ENCODE results near the gene VPS26C.

VPS26C gene

GRCh38 chr21:37264808-37265207 lies 2.3 kb downstream of the VPS26C start:
- no peak for DNase-seq (ENCODE audit: low spot score)

- no peak for DNase-seq (ENCODE audit: low spot score)
Observed at GRCh38 chr21:37263827-37264600, 3.1 kb downstream of the VPS26C start.

GRCh38 chr21:37259426-37259825 lies 7.7 kb downstream of the VPS26C start:
- no peak for DNase-seq (ENCODE audit: low spot score)

GRCh38 chr21:37257967-37258877 lies 8.9 kb downstream of the VPS26C start:
- no peak for DNase-seq (ENCODE audit: low spot score)

- DNase-seq (ENCODE audit: low spot score): no peak
Observed at GRCh38 chr21:37257511-37257966, 9.6 kb downstream of the VPS26C start.

GRCh38 chr21:37253991-37254390 lies 13.1 kb downstream of the VPS26C start:
- no peak for DNase-seq (ENCODE audit: low spot score)

GRCh38 chr21:37251294-37251634 lies 15.9 kb downstream of the VPS26C start:
- DNase-seq (ENCODE audit: low spot score): no peak

GRCh38 chr21:37249112-37249904 lies 17.8 kb downstream of the VPS26C start:
- DNase-seq (ENCODE audit: low spot score): no peak

- no peak for DNase-seq (ENCODE audit: low spot score)
Observed at GRCh38 chr21:37248298-37248697, 18.8 kb downstream of the VPS26C start.

- DNase-seq (ENCODE audit: low spot score): no peak
Observed at GRCh38 chr21:37245151-37245550, 22.0 kb downstream of the VPS26C start.

- no peak for DNase-seq (ENCODE audit: low spot score)
Observed at GRCh38 chr21:37244501-37245095, 22.5 kb downstream of the VPS26C start.

- no peak for DNase-seq (ENCODE audit: low spot score)
Observed at GRCh38 chr21:37243961-37244360, 23.2 kb downstream of the VPS26C start.

- no peak for DNase-seq (ENCODE audit: low spot score)
Observed at GRCh38 chr21:37241426-37241825, 25.7 kb downstream of the VPS26C start.

GRCh38 chr21:37240978-37241377 lies 26.2 kb downstream of the VPS26C start:
- no peak for DNase-seq (ENCODE audit: low spot score)

- DNase-seq (ENCODE audit: low spot score): no peak
Observed at GRCh38 chr21:37237764-37238163, 29.4 kb downstream of the VPS26C start.

- no peak for DNase-seq (ENCODE audit: low spot score)
Observed at GRCh38 chr21:37237346-37237745, 29.8 kb downstream of the VPS26C start.

GRCh38 chr21:37233551-37234146 lies 33.5 kb downstream of the VPS26C start:
- no peak for DNase-seq (ENCODE audit: low spot score)

- DNase-seq (ENCODE audit: low spot score): no peak
Observed at GRCh38 chr21:37232274-37233018, 34.7 kb downstream of the VPS26C start.

- DNase-seq (ENCODE audit: low spot score): no peak
Observed at GRCh38 chr21:37231671-37232070, 35.5 kb downstream of the VPS26C start.

GRCh38 chr21:37231249-37231645 lies 35.9 kb downstream of the VPS26C start:
- DNase-seq (ENCODE audit: low spot score): no peak

All from HuH-7.5 (cell line).